Coronary artery (tissue), 2 donors: Measurements from ENCODE around the gene GNG3.

Experiments
- DNase-seq: peaks from one replicate; pipeline ENCODE4 v3.0.0-alpha.2; 2017; ENCODE audit warnings: low spot score
- H3K27ac ChIP-seq, 2 donors: fragments of 200-600 bp; sonication (generic); one replicate each; pipeline ENCODE4 v1.5.1; 2016 to 2019
- H3K4me3 ChIP-seq: fragments of 200-600 bp; sonication (generic); 2 replicates; pipeline ENCODE4 v1.5.1; 2016; ENCODE audit warnings: mild to moderate bottlenecking, moderate library complexity
- CTCF ChIP-seq: fragments of 200-600 bp; sonication (generic); IDR thresholded peaks from one replicate; pipeline ENCODE4 v1.5.1; 2019; ENCODE audit warnings: antibody characterized with exemption

The GNG3 gene

DNA sequence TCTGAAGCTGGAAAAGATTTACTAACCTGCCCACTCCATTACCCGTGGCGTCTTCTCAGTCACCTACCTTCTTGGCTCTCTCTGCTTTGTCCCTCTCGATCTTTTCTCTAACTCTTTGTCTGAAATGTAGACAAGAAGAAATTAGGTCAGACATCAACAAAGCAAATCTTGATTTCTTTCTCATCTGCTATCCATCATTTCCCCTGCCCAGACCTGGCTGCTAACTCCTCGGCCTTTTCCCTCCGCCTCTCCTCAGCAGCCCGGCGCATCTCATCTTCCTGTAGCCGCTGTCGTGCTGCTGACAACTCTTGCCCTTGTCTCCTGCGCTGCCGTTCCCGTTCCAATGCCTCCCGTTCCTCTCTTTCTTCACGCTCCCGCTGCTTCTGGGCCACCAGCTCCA lies 29.8 kb upstream of the GNG3 start:
- peak overlapping the region; percentile 87 for H3K4me3 ChIP-seq
- no peak overlapping the region for H3K27ac ChIP-seq
- TF ChIP-seq CTCF: no peak
- DNase-seq: no peak

DNA sequence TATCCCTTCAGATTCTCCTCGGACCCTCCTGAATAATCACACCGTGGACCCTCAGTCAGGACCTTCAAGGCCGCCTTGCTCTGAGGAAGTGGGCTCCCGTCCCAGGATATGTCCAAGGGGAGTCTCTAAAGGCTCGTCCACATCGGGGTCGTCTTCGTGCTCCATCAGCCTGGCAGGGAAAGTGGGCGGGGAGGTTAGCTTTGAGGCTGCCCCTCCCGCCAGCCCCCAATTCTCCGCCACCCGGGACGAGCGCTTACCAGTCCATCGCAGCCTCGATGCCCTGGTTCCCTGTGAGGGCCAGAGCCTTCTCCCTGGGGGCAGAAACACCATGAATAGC lies 29.1 kb upstream of the GNG3 start:
- TF ChIP-seq CTCF: no peak
- Histone ChIP-seq H3K27ac (peak overlapping the region; percentile 84 to 89), H3K4me3 (peak overlapping the region; percentile 87)
- no peak for DNase-seq

DNA sequence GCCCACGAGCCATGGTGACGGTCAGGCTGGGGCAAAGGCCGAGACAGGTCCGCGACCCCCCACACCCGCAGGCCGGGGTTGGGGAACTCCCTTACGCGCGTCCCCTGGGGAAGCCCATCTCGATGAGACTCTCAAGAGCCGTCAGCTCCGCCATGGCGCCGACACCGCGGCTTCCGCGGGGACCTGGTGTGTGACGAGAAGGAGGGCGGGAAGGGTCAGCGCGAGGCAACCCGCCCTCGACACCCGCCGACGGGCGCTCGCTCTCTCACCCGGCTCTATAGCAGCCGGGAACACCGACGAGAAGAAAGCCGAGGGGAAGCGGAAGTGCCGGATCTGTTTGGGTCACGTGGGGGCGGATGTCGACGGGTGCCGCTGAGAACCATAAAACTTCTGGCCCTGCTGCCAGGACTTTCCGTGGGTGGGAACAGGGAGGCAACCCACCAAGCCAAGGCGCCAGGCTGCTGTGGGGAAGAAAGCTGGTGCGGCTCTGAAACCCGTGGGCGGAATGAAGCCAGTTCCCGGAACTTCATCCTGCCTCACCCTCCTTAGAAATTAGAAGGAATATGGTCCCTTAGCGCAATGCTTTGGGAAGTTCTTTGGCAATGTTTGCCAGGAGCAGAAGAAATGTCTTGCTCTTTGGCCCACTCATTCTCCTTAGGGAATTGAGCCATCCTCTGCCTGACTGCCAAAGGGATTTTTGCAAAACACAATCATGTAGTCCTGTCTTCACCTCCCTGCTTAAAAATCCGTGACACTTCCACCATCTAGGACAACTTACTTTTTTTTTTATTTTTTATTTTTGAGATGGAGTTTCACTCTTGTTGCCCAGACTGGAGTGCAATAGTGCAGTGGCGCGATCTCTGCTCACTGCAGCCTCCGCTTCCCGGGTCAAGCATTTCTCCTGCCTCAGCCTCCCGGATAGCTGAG lies 28.4 kb upstream of the GNG3 start, which contains the start of gene UBXN1:
TSS of gene UBXN1 (minus strand) at position 304 of the 927 bp plus-strand sequence. CDS start at position 154, 150 bp downstream.
- TF ChIP-seq CTCF: no peak
- DNase-seq: peak; percentile 95
- Histone ChIP-seq H3K27ac (peak within 1 kb of the TSS; percentile 84 to 89), H3K4me3 (peak within 1 kb of the TSS; percentile 87)

GRCh38 chr11:62680825-62681240 lies 26.6 kb upstream of the GNG3 start:
- no peak for DNase-seq
- no peak for TF ChIP-seq CTCF
- Histone ChIP-seq H3K27ac (peak overlapping the region in 1 of 2 donors; percentile 30), H3K4me3 (no peak overlapping the region)

- H3K4me3 ChIP-seq: no peak overlapping the region
- DNase-seq: no peak
- TF ChIP-seq CTCF: no peak
- no peak overlapping the region for H3K27ac ChIP-seq
Measured at GRCh38 chr11:62682518-62682917, 25.0 kb upstream of the GNG3 start.

- H3K4me3 ChIP-seq: peak overlapping the region; percentile 39
- DNase-seq: no peak
- no peak for TF ChIP-seq CTCF
- peak overlapping the region in 1 of 2 donors; percentile 23 for H3K27ac ChIP-seq
Measured at GRCh38 chr11:62687508-62688396, 19.7 kb upstream of the GNG3 start.
